ENCODE results near the gene COX7A2. TPM values are rescaled to one million over a fixed set of nuclear protein-coding genes. Genes with fewer than 3 reads are reported as not detected.

The COX7A2 gene
- total RNA-seq, 2 experiments from 2014 or later, result 481 to 485 TPM

DNA sequence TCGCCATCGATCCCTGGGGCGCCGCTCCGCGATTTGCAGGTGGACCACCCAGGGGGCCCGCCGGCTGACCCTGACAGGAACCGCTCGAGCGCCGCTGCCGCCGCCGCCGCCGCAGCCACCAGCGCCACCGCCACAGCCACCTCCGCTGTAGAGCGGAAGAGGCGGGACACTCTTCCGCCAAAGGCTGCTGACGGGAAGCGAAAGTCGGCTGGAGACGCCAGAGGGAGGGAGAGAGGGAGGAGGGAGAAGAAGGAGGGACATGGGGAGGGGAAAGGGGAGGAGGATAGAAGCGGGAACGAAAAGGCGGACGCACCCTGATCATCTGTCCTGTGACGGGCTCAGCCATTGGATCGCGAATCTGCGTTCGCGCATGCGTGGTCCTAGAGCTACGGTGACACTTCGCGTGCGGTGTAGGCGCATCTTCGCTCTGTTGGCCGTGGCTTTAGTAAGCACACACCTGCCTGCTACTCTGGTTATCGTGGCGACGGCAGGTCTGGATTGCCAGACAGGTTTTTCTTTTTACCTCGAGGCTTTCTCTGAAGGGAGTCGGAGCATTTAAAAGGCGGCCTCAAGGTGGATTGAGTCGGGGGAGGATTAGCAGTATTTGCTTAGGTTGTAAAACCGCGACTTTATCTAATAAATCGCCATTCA is 41.2 kb upstream of the COX7A2 start, which contains the start of gene TMEM30A:
TMEM30A (minus strand) TSS at position 161 of the 651 bp plus-strand sequence; CDS start at position 7, 154 bp downstream.
- no peaks in the 10 kb centered on the region for H3K27me3 Mint-ChIP-seq
- no peak within 1 kb of the TSS for H3K4me3 Mint-ChIP-seq
- DNase-seq (peak; percentile 97), ATAC-seq (peak; percentile 98)
- intact Hi-C loops (cut with micrococcal nuclease), result loop anchor here (2.0 to 5.0 kb wide), 2 partner anchors 42 to 328 kb away; partner anchors contain the start of gene COX7A2
- H3K4me1 Mint-ChIP-seq (ENCODE audit: low read depth), result peaks cover 43% of the 10 kb centered on the region
- no peak within 1 kb of the TSS for H3K27ac Mint-ChIP-seq
- H3K9me3 Mint-ChIP-seq, result no peaks in the 10 kb centered on the region
- TF ChIP-seq CTCF (IDR thresholded peaks at IDR 0.05), result no peak
- ChIA-PET CTCF (interaction anchor here (0.6 to 4.2 kb wide), 3 partner anchors 13 to 75 kb away, joined by 3 to 41 read pairs (median 12); no protein-coding TSS in a partner anchor), POLR2A (interaction anchor here (0.6 to 2.6 kb wide), 8 partner anchors 9 to 1832 kb away, joined by 3 to 22 read pairs (median 3); partner anchors contain the start of genes CGAS, COX7A2 and SENP6)
- H3K36me3 Mint-ChIP-seq (ENCODE audit: low read depth), result peaks cover 8% of the 10 kb centered on the region

- ATAC-seq, result peak; percentile 19
- TF ChIP-seq CTCF (IDR thresholded peaks at IDR 0.05), result no peak
- Mint-ChIP-seq H3K4me3 (no peak overlapping the region), H3K27ac (no peak overlapping the region), H3K9me3 (no peaks in the 10 kb centered on the region), H3K4me1 (ENCODE audit: low read depth) (peaks cover 49% of the 10 kb centered on the region), H3K27me3 (no peaks in the 10 kb centered on the region), H3K36me3 (ENCODE audit: low read depth) (peaks cover 8% of the 10 kb centered on the region)
- POLR2A ChIA-PET, result interaction anchor here (0.6 to 2.6 kb wide), 7 partner anchors 11 to 1832 kb away, joined by 3 to 22 read pairs (median 3); partner anchors contain the start of genes CGAS, COX7A2 and SENP6
- peak; percentile 38 for DNase-seq
- intact Hi-C loops (cut with micrococcal nuclease), result loop anchor here (2.0 to 5.0 kb wide), 2 partner anchors 41 to 328 kb away; partner anchors contain the start of gene COX7A2
- CTCF ChIA-PET, result interaction anchor here (0.6 to 4.2 kb wide), 5 partner anchors 13 to 1607 kb away, joined by 3 to 41 read pairs (median 7); partner anchors contain the start of gene COX7A2
Observed at GRCh38 chr6:75283907-75284631, 40.5 kb upstream of the COX7A2 start.

- no peak for DNase-seq
- Mint-ChIP-seq H3K27me3 (no peaks in the 10 kb centered on the region), H3K36me3 (ENCODE audit: low read depth) (peaks cover 12% of the 10 kb centered on the region), H3K27ac (peak overlapping the region; percentile 21), H3K4me3 (no peak overlapping the region), H3K9me3 (no peaks in the 10 kb centered on the region), H3K4me1 (ENCODE audit: low read depth) (peaks cover 53% of the 10 kb centered on the region)
- ChIA-PET POLR2A (no interaction called here), CTCF (interaction anchor here (1.2 to 4.2 kb wide), 3 partner anchors 15 to 73 kb away, joined by 4 to 41 read pairs (median 7); partner anchors contain the start of gene COX7A2)
- intact Hi-C loops (cut with micrococcal nuclease), result loop anchor here (5.0 kb wide), 1 partner anchor 330 kb away; no protein-coding TSS in a partner anchor
- ATAC-seq, result no peak
- TF ChIP-seq CTCF (IDR thresholded peaks at IDR 0.05), result no peak
Observed at GRCh38 chr6:75282706-75283105, 39.1 kb upstream of the COX7A2 start.

- H3K4me1 Mint-ChIP-seq (ENCODE audit: low read depth), result peaks cover 47% of the 10 kb centered on the region
- ATAC-seq, result no peak
- no peaks in the 10 kb centered on the region for H3K9me3 Mint-ChIP-seq
- H3K27me3 Mint-ChIP-seq, result no peaks in the 10 kb centered on the region
- ChIA-PET CTCF (interaction anchor here (1.2 to 4.2 kb wide), 2 partner anchors 14 kb away, joined by 5 to 41 read pairs; no protein-coding TSS in a partner anchor), POLR2A (interaction anchor here (0.7 to 1.3 kb wide), 2 partner anchors 38 to 1762 kb away, joined by 3 to 4 read pairs; no protein-coding TSS in a partner anchor)
- no peak for TF ChIP-seq CTCF (IDR thresholded peaks at IDR 0.05)
- intact Hi-C loops (cut with micrococcal nuclease), result loop anchor here (5.0 kb wide), 1 partner anchor 331 kb away; no protein-coding TSS in a partner anchor
- peaks cover 13% of the 10 kb centered on the region for H3K36me3 Mint-ChIP-seq (ENCODE audit: low read depth)
- peak overlapping the region; percentile 85 for H3K27ac Mint-ChIP-seq
- DNase-seq, result no peak
- H3K4me3 Mint-ChIP-seq, result peak overlapping the region; percentile 66
Observed at GRCh38 chr6:75281653-75282052, 38.1 kb upstream of the COX7A2 start.
